Osteoblast (primary cell): ENCODE data around the gene CD3E. TPM values are rescaled to one million over a fixed set of nuclear protein-coding genes. Genes with fewer than 3 reads are reported as not detected.
A peak's percentile ranks its signal among the peaks of the same experiment; 100 is the strongest.

Experiments used
- DNase-seq: peaks from one replicate; pipeline ENCODE4 v3.0.0; 2011; ENCODE audit warnings: low spot score, mixed read lengths; ENCODE audit not compliant: insufficient read length; ENCODE audit errors: missing footprints
- H2AFZ ChIP-seq: 2 replicates; pipeline ENCODE4 v1.6.0; 2011; ENCODE audit warnings: mild to moderate bottlenecking, low read length
- H3K27ac ChIP-seq: 2 replicates; pipeline ENCODE4 v1.5.1; 2011; ENCODE audit warnings: mild to moderate bottlenecking, low read depth, low read length, moderate library complexity
- H3K27me3 ChIP-seq: 2 replicates; pipeline ENCODE4 v1.6.0; 2012; ENCODE audit warnings: mild to moderate bottlenecking, control low read depth, inconsistent platforms, low read length, moderate library complexity; ENCODE audit not compliant: insufficient read depth
- H3K36me3 ChIP-seq: 2 replicates; pipeline ENCODE4 v1.5.1; 2011; ENCODE audit warnings: mild to moderate bottlenecking, low read length, control low read depth, moderate library complexity; ENCODE audit not compliant: insufficient read depth
- H3K4me1 ChIP-seq: 2 replicates; pipeline ENCODE4 v1.5.1; 2011; ENCODE audit warnings: mild to moderate bottlenecking, low read length, control low read depth, moderate library complexity; ENCODE audit not compliant: insufficient read depth
- H3K4me2 ChIP-seq: 2 replicates; pipeline ENCODE4 v1.6.0; 2011; ENCODE audit warnings: mild to moderate bottlenecking, low read length; ENCODE audit not compliant: insufficient read depth
- H3K4me3 ChIP-seq: fragments of 200-600 bp; sonication (generic); 3 replicates; pipeline ENCODE4 v1.5.1; 2012; ENCODE audit warnings: mild to moderate bottlenecking, low read length, inconsistent platforms; ENCODE audit not compliant: insufficient read depth
- H3K79me2 ChIP-seq: 2 replicates; pipeline ENCODE4 v1.6.0; 2012; ENCODE audit warnings: mild to moderate bottlenecking, low read length, control low read depth, inconsistent platforms; ENCODE audit not compliant: insufficient read depth
- H3K9me3 ChIP-seq: 2 replicates; pipeline ENCODE4 v1.5.1; 2011; ENCODE audit warnings: low read depth, low read length, control low read depth
- H4K20me1 ChIP-seq: 2 replicates; pipeline ENCODE4 v1.6.0; 2012; ENCODE audit warnings: mild to moderate bottlenecking, low read length, control low read depth; ENCODE audit not compliant: insufficient read depth
- CTCF ChIP-seq: IDR thresholded peaks from 2 replicates; pipeline ENCODE4 v1.5.1; 2011; ENCODE audit warnings: mild to moderate bottlenecking, low read depth, low read length, moderate library complexity; ENCODE audit errors: extremely low read depth
- total RNA-seq: library from RNA; depleted of rRNA; stranded (reverse); fragments of >200 nt; gene quantifications from 2 replicates; pipeline ENCODE4 v1.2.3, GENCODE V29; 2012

The CD3E gene
- total RNA-seq = not detected in 2 replicates

GRCh38 chr11:118304568-118305248 lies at the start of gene CD3E:
CD3E (plus strand) TSS chr11:118304730; CDS start chr11:118304953, 223 bp downstream.
- H3K27me3 ChIP-seq = peaks cover 2% of the 10 kb centered on the region
- H4K20me1 ChIP-seq = no peaks in the 10 kb centered on the region
- H3K4me2 ChIP-seq = no peak within 1 kb of the TSS
- H3K79me2 ChIP-seq = no peaks in the 10 kb centered on the region
- no peaks in the 10 kb centered on the region for H3K4me1 ChIP-seq
- no peak within 1 kb of the TSS for H2AFZ ChIP-seq
- H3K9me3 ChIP-seq = no peaks in the 10 kb centered on the region
- no peak for DNase-seq
- no peak within 1 kb of the TSS for H3K27ac ChIP-seq
- no peaks in the 10 kb centered on the region for H3K36me3 ChIP-seq
- no peak for TF ChIP-seq CTCF
- H3K4me3 ChIP-seq = no peak within 1 kb of the TSS

- no peaks in the 10 kb centered on the region for H3K36me3 ChIP-seq
- no peak overlapping the region for H3K4me3 ChIP-seq
- no peaks in the 10 kb centered on the region for H4K20me1 ChIP-seq
- no peak overlapping the region for H3K4me2 ChIP-seq
- H3K4me1 ChIP-seq = no peaks in the 10 kb centered on the region
- H3K79me2 ChIP-seq = no peaks in the 10 kb centered on the region
- H3K27ac ChIP-seq = no peak overlapping the region
- no peak for DNase-seq
- H3K9me3 ChIP-seq = no peaks in the 10 kb centered on the region
- peaks cover 31% of the 10 kb centered on the region for H3K27me3 ChIP-seq
- no peak overlapping the region for H2AFZ ChIP-seq
- TF ChIP-seq CTCF = peak; percentile 34
Measured at GRCh38 chr11:118258410-118258809, 46.1 kb upstream of the CD3E start.

- TF ChIP-seq CTCF = no peak
- H3K9me3 ChIP-seq = no peaks in the 10 kb centered on the region
- H3K79me2 ChIP-seq = no peaks in the 10 kb centered on the region
- H3K4me3 ChIP-seq = no peak overlapping the region
- no peaks in the 10 kb centered on the region for H3K36me3 ChIP-seq
- H3K4me2 ChIP-seq = no peak overlapping the region
- no peaks in the 10 kb centered on the region for H3K4me1 ChIP-seq
- H3K27ac ChIP-seq = no peak overlapping the region
- H2AFZ ChIP-seq = no peak overlapping the region
- DNase-seq = no peak
- no peaks in the 10 kb centered on the region for H4K20me1 ChIP-seq
- peaks cover 38% of the 10 kb centered on the region for H3K27me3 ChIP-seq
Measured at GRCh38 chr11:118259138-118259537, 45.4 kb upstream of the CD3E start.

DNA sequence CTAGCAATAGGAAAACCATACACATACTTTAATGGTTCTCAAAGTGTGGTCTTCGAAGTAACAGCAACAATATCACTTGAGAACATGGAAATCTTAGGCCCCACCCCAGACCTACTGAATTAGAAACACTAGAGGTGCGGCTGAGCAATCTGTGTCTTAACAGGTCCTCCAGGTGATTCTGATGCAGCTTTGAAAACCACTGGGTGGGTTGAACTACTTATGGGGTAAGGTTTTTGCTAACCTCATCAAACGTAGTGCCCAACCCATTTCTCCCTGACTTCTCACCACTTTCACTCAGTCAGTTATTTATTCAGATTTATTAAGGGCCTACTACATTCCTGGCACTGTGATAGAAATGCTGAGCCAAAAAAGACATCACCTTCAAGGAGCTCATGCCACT lies 44.2 kb upstream of the CD3E start:
- TF ChIP-seq CTCF = no peak
- H3K27ac ChIP-seq = no peak overlapping the region
- H3K27me3 ChIP-seq = peaks cover 42% of the 10 kb centered on the region
- H4K20me1 ChIP-seq = no peaks in the 10 kb centered on the region
- H3K9me3 ChIP-seq = no peaks in the 10 kb centered on the region
- H3K36me3 ChIP-seq = no peaks in the 10 kb centered on the region
- H3K4me2 ChIP-seq = no peak overlapping the region
- no peak overlapping the region for H2AFZ ChIP-seq
- no peaks in the 10 kb centered on the region for H3K79me2 ChIP-seq
- DNase-seq = peak; percentile 53
- no peaks in the 10 kb centered on the region for H3K4me1 ChIP-seq
- H3K4me3 ChIP-seq = no peak overlapping the region
